Gastrocnemius medialis (tissue), 4 donors: ENCODE results near the gene SYT2. TPM values are rescaled to one million over a fixed set of nuclear protein-coding genes. Genes with fewer than 3 reads are reported as not detected.

ENCODE experiments used
- ATAC-seq, 2 donors: fragments of 150-250 bp; one replicate each; pipeline ENCODE4 v1.9.1; 2016
- DNase-seq, 2 donors: peaks; one replicate each; pipeline ENCODE4 v3.0.0-alpha.2; 2019
- H3K27ac ChIP-seq, 4 donors: fragments of 200-600 bp; sonication (generic); 1 replicate in 1 of 4; 2 replicates in 3 of 4; pipeline ENCODE4 v1.5.1; 2016 to 2018; ENCODE audit warnings: mild to moderate bottlenecking in 2 of 4, moderate library complexity in 1 of 4
- H3K27me3 ChIP-seq, 3 donors: fragments of 200-600 bp; sonication (generic) in 2 of 3; 1 replicate in 1 of 3; 2 replicates in 2 of 3; pipeline versions ENCODE4 v1.5.1 to v1.6.0; 2016 to 2019; ENCODE audit warnings: mild to moderate bottlenecking in 1 of 3, moderate library complexity in 1 of 3
- H3K36me3 ChIP-seq, 2 donors: fragments of 200-600 bp; sonication (generic) in 1 of 2; one replicate each; pipeline ENCODE4 v1.5.1; 2017 to 2018
- H3K4me1 ChIP-seq, 2 donors: fragments of 200-600 bp; sonication (generic) in 1 of 2; one replicate each; pipeline ENCODE4 v1.5.1; 2016 to 2017; ENCODE audit warnings: mild to moderate bottlenecking in 2 of 2
- H3K4me3 ChIP-seq, 4 donors: fragments of 200-600 bp; sonication (generic) in 3 of 4; 1 replicate in 1 of 4; 2 replicates in 3 of 4; pipeline ENCODE4 v1.5.1; 2016 to 2019; ENCODE audit warnings: mild to moderate bottlenecking in 2 of 4
- H3K9me3 ChIP-seq, 3 donors: fragments of 200-600 bp; sonication (generic) in 2 of 3; 1 replicate in 1 of 3; 2 replicates in 2 of 3; pipeline ENCODE4 v1.5.1; 2016 to 2019
- POLR2A ChIP-seq, 2 donors: fragments of 450-650 bp; IDR thresholded peaks; one replicate each; pipeline ENCODE4 v1.6.1; 2017; ENCODE audit warnings: antibody characterized with exemption in 2 of 2, mild to moderate bottlenecking in 2 of 2, moderate library complexity in 2 of 2
- in situ Hi-C, 4 donors: fragments of 200-750 bp; cut with MboI; loops; one replicate each; pipeline versions ENCODE4 v1.15.0 to v1.8.0; 2017; ENCODE audit warnings: low sequenced_read_pairs in 4 of 4
- intact Hi-C: fragments of 100-400 bp; cut with DNase I; formaldehyde crosslinking; loops from one replicate; pipeline ENCODE4 v1.15.1; 2023; ENCODE audit warnings: low total_unique reads
- total RNA-seq, 4 donors: library from RNA; depleted of rRNA; stranded (reverse); fragments of >200 nt; gene quantifications; one replicate each; pipeline versions ENCODE4 v1.1.0 to v1.2.3, GENCODE V29; 2016
- TF ChIP-seq, protein P1 (sequence below), 5 experiments: fragments of 450-650 bp in 3 of 5; fragments of 200-600 bp in 2 of 5; sonication (generic) in 2 of 5; IDR thresholded peaks in 4 of 5; conservative IDR thresholded peaks in 1 of 5; 1 replicate in 4 of 5; 2 replicates in 1 of 5; pipeline ENCODE4 v1.5.1; 2016 to 2019; ENCODE audit warnings: antibody characterized with exemption in 5 of 5, mild to moderate bottlenecking in 3 of 5, moderate library complexity in 3 of 5

Gene SYT2
- total RNA-seq, 4 donors from 2014 or later, result not detected

DNA sequence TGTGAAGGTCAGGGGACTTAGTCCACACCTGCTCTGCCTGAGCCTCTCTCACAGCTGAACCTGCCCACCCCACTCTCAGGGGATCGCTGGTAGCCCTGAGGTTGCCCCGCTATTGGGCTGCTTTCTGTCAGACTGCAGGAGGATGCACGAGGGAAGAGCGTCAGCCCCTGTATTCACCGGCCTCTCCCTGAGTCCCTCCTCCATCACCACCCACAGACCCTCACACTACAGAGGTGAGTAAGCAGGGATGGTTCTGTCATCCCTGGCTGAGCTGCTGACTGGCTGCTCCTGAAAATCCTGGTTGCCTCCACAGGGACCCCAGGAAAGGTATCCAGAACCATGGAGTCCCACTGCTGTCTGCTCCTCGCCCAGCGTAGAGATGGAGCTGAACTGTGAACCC lies 118.7 kb downstream of the SYT2 start:
- H3K27ac ChIP-seq, result peak overlapping the region in 1 of 4 donors; percentile 10
- H3K4me1 ChIP-seq, result peaks cover 56 to 62% of the 10 kb centered on the region in 2 donors
- no peaks in the 10 kb centered on the region for H3K36me3 ChIP-seq
- DNase-seq (no peak), ATAC-seq (no peak)
- no peak overlapping the region for H3K4me3 ChIP-seq
- TF ChIP-seq, protein P1, sequence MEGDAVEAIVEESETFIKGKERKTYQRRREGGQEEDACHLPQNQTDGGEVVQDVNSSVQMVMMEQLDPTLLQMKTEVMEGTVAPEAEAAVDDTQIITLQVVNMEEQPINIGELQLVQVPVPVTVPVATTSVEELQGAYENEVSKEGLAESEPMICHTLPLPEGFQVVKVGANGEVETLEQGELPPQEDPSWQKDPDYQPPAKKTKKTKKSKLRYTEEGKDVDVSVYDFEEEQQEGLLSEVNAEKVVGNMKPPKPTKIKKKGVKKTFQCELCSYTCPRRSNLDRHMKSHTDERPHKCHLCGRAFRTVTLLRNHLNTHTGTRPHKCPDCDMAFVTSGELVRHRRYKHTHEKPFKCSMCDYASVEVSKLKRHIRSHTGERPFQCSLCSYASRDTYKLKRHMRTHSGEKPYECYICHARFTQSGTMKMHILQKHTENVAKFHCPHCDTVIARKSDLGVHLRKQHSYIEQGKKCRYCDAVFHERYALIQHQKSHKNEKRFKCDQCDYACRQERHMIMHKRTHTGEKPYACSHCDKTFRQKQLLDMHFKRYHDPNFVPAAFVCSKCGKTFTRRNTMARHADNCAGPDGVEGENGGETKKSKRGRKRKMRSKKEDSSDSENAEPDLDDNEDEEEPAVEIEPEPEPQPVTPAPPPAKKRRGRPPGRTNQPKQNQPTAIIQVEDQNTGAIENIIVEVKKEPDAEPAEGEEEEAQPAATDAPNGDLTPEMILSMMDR (IDR thresholded peaks at IDR 0.05 in 4 of 5, conservative IDR thresholded peaks at IDR 0.05 in 1 of 5), result no peak
- TF ChIP-seq POLR2A (IDR thresholded peaks at IDR 0.05), result no peak
- intact Hi-C loops (loop anchor here (10.0 kb wide), 1 partner anchor 247 kb away; the partner anchor contains the start of genes PPP1R12B and UBE2T), in situ Hi-C loops (loop anchor here in 3 of 4 donors (10.0 to 25.0 kb wide), 2 partner anchors 87 to 254 kb away; partner anchors contain the start of genes PPP1R12B (in 2 of the 3) and UBE2T (in 2 of the 3))
- H3K27me3 ChIP-seq, result no peaks in the 10 kb centered on the region
- no peaks in the 10 kb centered on the region for H3K9me3 ChIP-seq

DNA sequence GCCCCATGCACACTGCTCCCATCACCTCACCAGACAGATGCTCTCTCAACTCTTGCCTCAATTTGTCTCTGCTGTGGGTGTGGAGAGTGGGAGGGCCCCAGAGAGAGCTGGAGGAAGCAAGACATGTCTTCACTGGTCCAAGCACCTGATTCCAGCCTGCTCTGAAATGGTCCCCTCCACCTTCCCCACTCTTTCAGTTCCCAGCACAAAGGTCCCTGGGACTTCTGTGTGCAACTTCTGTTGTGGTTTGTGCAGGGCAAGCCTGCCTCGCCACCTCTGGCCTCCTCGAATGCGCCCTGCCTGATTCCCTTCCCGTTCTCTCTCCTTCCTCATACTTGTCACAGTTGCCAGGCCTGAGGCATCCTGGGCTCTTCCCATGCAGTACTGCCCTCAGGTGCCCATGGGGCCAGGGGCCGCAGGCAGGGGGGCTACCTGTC lies 119.3 kb downstream of the SYT2 start:
- ATAC-seq, result no peak
- H3K36me3 ChIP-seq, result no peaks in the 10 kb centered on the region
- H3K9me3 ChIP-seq, result no peaks in the 10 kb centered on the region
- no peak for DNase-seq
- peaks cover 62 to 67% of the 10 kb centered on the region in 2 donors for H3K4me1 ChIP-seq
- no peak overlapping the region for H3K4me3 ChIP-seq
- peak overlapping the region in 2 of 4 donors; percentile 77 to 90 for H3K27ac ChIP-seq
- in situ Hi-C loops (loop anchor here in 3 of 4 donors (10.0 to 25.0 kb wide), 2 partner anchors 86 to 254 kb away; partner anchors contain the start of genes PPP1R12B (in 2 of the 3) and UBE2T (in 2 of the 3)), intact Hi-C loops (loop anchor here (10.0 kb wide), 1 partner anchor 246 kb away; the partner anchor contains the start of genes PPP1R12B and UBE2T)
- H3K27me3 ChIP-seq, result no peaks in the 10 kb centered on the region
- TF ChIP-seq POLR2A (IDR thresholded peaks at IDR 0.05), result no peak
- TF ChIP-seq, protein P1 (IDR thresholded peaks at IDR 0.05 in 4 of 5, conservative IDR thresholded peaks at IDR 0.05 in 1 of 5), result no peak

DNA sequence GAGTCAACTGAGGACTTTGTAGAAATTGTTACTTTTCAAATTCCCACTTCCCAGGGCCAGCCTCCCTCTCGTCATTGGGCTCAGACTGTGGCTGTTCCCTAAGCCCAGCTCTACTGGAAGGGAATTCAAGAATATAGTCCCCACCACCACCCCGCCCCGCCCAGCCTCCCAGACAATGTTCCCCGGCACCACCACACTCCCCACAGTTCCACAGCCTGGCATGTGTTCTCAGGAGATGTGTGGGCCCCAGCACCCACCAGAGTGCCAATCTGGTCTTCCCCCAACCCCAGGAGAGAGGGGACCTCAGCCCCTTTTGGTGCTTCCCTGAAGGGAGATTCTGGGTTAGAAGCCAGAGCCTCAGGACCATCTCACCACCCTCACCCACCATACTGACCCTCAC lies 120.1 kb downstream of the SYT2 start:
- H3K27ac ChIP-seq, result peak overlapping the region; percentile 77 to 90 (median 82)
- H3K27me3 ChIP-seq, result no peaks in the 10 kb centered on the region
- in situ Hi-C loops, result loop anchor here in 3 of 4 donors (10.0 to 25.0 kb wide), 2 partner anchors 85 to 253 kb away; partner anchors contain the start of genes PPP1R12B (in 2 of the 3) and UBE2T (in 2 of the 3)
- no peaks in the 10 kb centered on the region for H3K36me3 ChIP-seq
- H3K4me1 ChIP-seq, result peaks cover 70% of the 10 kb centered on the region in 2 donors
- H3K9me3 ChIP-seq, result no peaks in the 10 kb centered on the region
- DNase-seq, result no peak
- TF ChIP-seq, protein P1 (IDR thresholded peaks at IDR 0.05 in 4 of 5, conservative IDR thresholded peaks at IDR 0.05 in 1 of 5), result no peak
- TF ChIP-seq POLR2A (IDR thresholded peaks at IDR 0.05), result no peak
- no peak overlapping the region for H3K4me3 ChIP-seq
- no peak for ATAC-seq
- intact Hi-C loops, result loop anchor here (10.0 kb wide), 1 partner anchor 245 kb away; the partner anchor contains the start of genes PPP1R12B and UBE2T

DNA sequence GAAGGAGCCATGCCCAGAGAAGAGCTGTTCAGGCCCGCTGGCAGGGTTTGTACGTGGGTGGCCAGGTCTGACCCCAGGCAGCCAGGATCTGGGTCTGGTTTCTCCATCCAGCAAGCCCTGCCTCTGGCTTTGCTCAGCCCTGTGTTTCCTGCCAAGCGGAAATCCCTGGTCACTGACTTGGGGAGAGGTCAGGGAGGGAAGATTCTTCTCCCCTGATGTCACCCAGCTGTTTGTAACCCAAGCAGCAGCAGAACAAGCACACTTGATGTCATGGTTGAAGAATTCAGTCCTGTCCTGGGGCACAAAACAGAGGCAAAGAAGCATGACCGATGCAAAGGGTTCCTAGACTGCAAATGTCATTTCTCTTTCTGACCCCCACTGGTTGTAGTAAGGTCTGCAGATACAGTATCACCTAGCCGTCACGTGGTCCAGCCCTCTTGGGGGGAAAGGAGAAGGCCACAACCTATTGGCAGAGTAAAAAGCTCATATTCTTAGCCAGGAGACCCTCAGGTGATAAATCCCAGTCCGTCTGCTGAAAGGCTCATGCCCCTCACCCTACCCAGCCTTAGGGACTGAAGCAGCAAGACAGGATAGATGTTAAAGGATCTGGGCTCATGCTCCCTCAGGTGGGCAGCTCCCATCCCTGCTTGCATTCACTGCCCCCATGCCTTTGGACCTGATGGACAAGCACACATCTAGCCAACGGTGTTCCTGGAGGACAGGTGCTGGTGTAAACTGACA lies 120.9 kb downstream of the SYT2 start:
- ATAC-seq (peak; percentile 95 to 96), DNase-seq (peak; percentile 90 to 95)
- H3K4me1 ChIP-seq, result peaks cover 70 to 71% of the 10 kb centered on the region in 2 donors
- TF ChIP-seq, protein P1 (IDR thresholded peaks at IDR 0.05 in 4 of 5, conservative IDR thresholded peaks at IDR 0.05 in 1 of 5), result no peak
- TF ChIP-seq POLR2A (IDR thresholded peaks at IDR 0.05), result no peak
- H3K4me3 ChIP-seq, result no peak overlapping the region
- H3K36me3 ChIP-seq, result no peaks in the 10 kb centered on the region
- in situ Hi-C loops (loop anchor here in 2 of 4 donors (25.0 kb wide), 1 partner anchor 252 kb away; the partner anchor contains the start of genes PPP1R12B (in 2 of the 2) and UBE2T (in 2 of the 2)), intact Hi-C loops (loop anchor here (2.0 to 5.0 kb wide), 2 partner anchors 42 to 89 kb away; no protein-coding TSS in a partner anchor)
- H3K27me3 ChIP-seq, result no peaks in the 10 kb centered on the region
- H3K27ac ChIP-seq, result peak overlapping the region; percentile 77 to 90 (median 82)
- no peaks in the 10 kb centered on the region for H3K9me3 ChIP-seq
